Superior temporal gyrus (tissue), 1 donor: Measurements from ENCODE around the gene GPATCH3.
"Not testable (repeated sequence)": the region's sequence is repeated elsewhere in the genome, so short reads cannot be mapped to it uniquely, and the experiment has no call there.

Experiments
- DNase-seq: peaks from one replicate; pipeline ENCODE4 v3.0.0-alpha.2; 2016; ENCODE audit errors: extremely low spot score

The GPATCH3 gene

DNA sequence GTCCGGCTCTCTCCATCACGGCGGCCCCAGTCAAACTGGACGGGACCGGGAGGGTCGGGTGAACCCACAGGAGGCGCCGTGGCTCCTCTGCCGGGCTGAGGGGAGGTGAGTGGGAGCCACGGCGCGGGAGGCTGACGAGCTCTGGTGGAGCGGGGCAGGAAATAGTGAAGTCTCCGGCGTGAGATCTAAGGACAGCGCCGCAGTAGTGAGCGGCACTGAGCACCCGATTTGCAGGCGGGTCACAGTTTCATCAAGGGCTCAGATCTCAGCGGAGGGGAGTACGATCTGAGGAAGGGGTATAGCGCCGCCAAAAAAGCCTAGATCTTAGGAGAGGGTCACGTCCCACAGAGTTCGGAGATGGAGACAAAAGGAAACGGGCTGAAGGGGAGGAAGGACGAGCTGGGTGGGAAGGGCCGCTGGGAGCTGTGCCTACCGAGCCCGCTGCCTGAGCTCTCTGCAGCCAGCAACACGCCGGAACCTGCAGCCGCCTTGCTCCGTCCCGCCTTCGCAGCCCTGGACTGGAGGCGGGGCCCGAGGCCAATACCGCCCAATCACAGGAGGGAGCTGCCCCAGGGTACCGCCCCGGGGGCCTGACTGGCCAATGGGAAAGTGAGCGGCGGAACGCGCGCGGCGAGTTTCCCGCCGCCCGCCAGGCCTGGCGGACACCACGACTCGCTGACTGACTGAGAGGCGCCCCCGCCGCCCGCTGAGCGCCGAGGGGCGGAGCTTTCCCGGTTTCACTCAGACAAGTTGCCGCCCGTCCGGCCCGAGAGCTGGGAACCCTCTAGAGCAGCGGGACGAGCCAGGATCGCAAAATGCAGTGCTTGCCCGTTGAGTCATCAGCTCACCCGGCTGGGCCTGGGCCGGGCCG lies 35.4 kb downstream of the GPATCH3 start:
- DNase-seq = peak; percentile 97

DNA sequence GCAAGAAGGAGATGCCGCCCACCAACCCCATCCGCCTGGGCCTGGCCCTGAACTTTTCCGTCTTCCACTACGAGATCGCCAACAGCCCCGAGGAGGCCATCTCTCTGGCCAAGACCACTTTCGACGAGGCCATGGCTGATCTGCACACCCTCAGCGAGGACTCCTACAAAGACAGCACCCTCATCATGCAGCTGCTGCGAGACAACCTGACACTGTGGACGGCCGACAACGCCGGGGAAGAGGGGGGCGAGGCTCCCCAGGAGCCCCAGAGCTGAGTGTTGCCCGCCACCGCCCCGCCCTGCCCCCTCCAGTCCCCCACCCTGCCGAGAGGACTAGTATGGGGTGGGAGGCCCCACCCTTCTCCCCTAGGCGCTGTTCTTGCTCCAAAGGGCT lies 36.6 kb downstream of the GPATCH3 start:
- no peak for DNase-seq

DNA sequence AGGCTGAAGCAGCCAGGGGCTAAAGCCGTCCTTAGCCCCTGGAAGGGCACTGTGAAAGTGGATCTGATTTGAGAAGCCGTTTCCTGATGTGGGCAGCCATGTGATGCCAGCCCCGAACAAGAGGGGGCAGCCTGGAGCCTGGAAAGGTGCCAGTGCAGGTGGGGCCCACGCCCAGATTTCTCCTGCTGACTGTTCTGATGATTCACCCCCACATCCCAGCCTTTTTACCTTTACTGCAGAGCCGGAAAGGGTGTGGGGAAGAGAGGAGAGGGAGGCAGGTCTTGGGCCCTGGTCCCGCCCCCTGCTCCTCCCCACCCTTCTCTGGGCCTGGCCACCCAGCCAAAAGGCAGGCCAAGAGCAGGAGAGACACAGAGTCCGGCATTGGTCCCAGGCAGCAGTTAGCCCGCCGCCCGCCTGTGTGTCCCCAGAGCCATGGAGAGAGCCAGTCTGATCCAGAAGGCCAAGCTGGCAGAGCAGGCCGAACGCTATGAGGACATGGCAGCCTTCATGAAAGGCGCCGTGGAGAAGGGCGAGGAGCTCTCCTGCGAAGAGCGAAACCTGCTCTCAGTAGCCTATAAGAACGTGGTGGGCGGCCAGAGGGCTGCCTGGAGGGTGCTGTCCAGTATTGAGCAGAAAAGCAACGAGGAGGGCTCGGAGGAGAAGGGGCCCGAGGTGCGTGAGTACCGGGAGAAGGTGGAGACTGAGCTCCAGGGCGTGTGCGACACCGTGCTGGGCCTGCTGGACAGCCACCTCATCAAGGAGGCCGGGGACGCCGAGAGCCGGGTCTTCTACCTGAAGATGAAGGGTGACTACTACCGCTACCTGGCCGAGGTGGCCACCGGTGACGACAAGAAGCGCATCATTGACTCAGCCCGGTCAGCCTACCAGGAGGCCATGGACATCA lies 37.2 kb downstream of the GPATCH3 start, which contains the start of gene SFN:
TSS of gene SFN (plus strand) at position 369 of the 904 bp plus-strand sequence. CDS start at position 433, 64 bp downstream.
- DNase-seq = no peak

DNA sequence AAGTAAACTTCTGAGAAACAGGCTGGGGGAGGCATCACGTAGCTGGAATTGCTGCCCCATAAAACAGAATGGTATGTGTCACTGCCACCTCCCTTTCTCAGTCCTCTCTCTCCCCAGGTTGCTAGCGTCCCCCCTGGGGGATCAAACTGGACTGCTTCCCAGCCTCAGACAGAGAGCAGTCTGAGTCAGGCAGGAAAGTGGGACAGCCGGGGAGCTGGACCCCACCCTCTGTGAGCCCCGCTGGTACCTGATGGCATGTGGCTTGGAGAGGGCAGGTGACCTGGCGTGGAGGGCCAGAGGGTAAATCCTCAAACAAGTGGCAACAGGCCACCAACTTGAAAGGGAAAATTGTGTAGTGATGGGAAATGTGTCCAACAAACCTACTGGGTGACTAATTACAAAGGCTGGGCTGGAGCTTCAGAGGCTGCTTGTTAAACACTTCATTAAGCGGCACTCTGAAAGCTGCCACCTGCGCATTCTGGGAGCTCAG lies 38.3 kb downstream of the GPATCH3 start:
- DNase-seq = no peak

DNA sequence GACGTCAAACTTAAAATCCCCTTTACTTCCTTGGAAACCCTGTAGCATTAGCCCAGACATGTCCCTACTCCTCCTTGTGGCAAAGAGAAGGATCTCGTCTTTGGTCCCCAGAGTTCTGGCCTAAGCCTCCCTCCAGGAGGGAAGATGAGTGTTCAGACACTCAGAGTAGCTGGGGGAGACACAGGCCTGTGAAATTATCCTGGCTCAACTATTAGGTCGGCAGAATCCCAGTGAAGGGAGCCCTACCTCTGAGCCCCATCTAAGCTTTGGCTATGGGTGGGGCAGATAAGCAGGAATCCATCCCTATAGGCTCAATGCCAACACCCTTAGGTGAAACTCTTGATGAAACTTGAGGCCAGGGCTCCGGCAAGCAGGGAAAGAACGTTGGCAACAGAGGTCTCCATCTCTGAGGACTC lies 39.0 kb downstream of the GPATCH3 start:
- no peak for DNase-seq

DNA sequence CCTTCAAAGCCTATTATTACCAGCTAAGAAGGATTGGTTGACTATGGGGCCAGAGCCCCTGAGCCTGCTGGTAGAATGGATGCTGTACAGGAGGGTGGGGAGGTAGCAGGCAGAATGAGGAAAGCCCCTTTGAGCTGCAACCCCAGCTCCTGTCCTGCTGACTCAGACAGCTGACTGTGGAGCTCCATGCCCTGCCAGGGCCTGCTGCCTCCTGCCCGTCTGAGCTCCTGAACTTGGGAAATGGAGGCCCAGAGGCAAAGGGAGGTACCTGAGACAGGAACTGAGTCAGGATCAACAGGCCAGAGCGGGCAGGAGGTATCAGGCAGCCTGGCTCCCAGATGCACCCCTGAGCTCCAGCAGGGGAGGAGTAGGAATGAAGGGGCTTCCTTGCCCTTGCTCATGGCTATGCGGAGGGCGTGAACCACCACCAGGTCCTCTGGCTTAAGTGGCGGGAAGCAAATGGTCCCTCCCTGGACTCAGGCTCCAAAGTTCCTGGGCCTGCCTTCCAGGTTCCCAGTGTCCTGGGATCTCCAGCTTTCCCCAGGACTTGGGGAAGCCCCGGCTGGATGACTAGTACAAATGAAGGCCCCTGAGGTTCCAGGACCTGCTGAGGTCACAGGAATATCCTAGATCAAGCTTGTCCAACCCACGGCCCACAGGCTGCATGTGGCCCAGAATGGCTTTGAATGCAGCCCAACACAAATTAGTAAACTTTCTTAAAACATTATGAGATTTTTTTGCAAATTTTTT lies 41.2 kb downstream of the GPATCH3 start:
- DNase-seq = no peak

DNA sequence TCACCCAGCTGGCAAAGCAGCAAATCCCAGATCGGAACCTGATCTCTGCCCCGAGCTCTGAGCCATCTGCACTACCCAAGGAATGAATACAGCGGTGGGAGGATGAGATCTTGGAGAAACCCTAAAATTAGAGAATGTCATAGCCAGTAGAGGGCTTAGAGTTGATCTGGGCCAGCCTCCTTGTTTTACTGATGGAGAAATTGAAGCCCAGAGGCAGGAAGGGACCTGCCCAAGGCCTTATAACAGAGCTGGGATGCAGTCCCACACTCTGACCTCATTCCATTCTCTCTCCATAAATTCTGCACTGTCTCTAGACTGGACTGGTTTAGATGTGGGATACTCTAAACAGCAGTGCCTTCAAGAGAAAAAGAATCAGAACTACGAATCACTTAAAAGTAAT lies 42.1 kb downstream of the GPATCH3 start:
- DNase-seq = no peak

DNA sequence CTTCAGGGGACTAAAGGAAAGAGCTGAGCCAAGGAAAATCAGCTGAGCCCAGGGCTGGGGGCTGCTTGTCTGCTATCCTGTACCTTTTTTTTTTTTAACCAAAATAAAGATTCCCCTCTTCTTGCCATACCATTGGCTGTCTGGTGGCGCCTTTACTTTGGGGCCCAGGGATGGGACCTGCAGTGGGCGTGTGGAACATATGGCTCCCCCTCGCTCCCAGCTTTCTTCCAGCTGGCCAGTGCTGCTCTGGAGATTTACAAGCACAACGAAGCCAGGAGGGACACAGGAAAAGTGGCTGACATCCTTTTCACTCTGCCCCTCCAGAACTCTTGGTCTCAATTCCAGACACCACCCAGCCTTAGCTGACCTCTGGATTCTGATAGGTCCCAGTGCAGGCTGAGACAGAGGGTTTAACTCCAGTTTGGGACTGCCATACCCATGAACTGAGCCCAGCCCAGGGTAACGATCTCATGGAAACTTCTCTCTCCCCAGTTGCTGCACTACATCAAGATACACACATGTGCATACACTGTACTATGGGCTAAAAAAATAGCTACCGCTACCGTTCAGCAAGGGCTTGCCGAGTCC lies 42.7 kb downstream of the GPATCH3 start:
- DNase-seq = peak; percentile 15

DNA sequence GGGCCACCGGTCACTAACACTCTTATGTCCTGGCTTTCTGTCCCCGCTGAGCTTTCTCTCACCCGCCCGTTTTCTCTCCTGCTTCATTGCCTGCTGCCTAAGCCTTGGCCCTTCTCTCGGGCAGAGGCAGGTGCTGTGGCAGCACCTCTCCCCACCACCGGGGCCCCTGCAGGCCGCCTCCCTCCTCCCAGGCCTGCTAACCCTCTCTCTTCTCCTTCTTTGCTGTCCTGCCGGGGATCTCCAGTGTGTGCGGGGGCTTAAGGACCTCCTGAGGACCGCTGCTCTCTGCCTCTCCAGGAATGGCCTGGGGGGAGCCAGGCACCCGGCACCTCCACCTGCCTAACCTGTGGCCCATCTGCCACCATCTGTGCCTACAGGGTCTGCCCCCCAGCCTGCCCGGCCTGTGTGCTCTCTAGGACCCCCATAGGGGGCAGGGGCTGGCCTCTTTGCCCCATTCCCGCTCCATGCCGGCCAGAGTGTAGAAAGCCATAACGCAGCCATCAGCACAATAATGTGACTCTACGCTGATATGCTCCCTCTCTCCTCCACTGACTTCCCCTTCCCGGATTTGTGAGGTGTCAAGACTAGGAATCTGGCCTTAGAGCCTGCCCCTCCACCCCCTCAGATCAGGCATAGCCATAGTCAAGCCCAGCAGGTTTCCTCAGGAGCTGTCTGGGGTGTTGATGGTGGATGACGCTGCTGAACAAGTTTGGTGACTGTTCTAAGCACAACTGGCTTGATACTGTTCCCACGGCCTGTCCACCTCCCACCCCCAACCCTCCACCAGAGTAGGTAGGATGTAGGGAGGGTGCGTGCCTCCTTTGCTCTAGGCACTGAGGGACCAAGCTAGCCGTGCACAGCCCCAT lies 43.4 kb downstream of the GPATCH3 start:
- DNase-seq = no peak

DNA sequence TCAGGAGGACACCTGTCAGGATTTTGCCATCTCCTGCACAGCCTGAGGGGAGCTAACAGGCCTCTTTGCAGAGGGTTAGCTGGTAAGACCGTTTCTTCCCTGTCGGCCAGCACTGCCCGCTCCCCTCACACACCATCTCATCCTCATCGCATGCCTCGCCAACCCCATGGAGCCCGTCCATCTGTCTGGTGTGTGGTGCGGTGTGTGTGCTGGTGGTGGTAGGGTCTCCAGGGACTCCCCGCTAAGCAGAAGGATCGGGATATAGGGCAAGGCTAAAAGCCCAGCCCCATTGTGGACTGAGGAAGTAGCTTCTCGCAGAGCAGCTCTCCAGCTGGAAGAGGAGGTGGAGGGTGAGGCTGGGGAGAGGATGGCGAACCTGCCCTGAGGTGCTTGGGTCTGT lies 44.1 kb downstream of the GPATCH3 start:
- DNase-seq = no peak

DNA sequence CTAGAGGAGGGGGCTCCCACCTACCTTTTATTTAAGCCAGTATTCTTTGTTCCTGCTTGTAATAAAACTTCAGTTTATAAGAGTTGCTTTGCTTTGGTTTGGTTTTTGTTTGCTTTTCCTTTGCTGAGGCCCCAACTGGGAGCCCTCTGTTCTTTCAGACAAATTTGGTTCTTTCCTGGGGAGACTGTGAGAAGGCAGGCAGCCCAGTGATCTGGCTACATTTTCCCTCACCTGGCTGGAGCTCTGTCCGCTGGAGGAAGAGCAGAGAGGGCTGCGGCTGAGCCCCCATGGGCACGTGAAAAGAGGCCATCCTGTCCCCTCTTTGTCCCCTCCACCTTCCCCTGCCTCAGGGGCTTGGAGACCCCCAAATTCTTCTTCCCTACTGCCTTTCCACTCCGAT lies 44.6 kb downstream of the GPATCH3 start:
- no peak for DNase-seq

DNA sequence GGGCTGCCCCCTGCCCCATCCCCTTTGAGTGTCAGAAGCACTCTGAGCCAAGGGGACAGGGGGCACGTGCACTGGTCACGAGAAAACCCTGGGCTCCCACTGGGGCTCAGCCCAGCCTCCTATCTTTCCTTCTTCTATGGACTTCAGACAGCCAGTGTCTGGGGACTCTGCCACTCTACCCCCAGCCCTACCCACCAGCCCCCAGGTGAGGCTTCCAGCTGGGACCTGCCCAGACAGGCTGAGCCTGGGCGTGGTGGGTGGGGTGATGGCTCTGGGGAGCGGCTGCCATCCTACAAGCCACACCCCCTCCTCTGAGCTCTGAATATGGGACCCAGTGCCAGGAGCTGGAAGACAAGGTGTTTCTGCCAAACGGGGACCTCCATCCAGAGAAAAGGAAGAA lies 45.4 kb downstream of the GPATCH3 start:
- DNase-seq = no peak

DNA sequence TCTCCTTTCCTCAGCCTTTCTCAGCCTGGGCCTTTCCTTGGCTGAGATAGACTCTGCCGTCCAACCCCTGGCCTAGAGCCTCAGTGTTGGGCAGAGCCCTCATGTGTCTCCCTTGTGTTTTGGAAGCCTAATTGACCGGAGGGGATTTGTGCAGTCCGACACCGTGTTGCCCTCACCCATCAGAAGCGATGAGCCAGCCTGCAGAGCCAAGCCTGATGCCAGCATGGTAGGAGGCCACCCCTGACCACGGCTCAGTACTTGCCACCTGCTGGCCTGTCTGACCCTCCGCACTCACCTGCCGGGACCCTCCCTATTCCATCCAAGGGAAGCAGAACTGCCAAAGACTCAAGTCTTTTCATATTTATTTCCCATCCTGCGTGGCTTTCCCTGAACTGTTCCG lies 46.7 kb downstream of the GPATCH3 start:
- no peak for DNase-seq

DNA sequence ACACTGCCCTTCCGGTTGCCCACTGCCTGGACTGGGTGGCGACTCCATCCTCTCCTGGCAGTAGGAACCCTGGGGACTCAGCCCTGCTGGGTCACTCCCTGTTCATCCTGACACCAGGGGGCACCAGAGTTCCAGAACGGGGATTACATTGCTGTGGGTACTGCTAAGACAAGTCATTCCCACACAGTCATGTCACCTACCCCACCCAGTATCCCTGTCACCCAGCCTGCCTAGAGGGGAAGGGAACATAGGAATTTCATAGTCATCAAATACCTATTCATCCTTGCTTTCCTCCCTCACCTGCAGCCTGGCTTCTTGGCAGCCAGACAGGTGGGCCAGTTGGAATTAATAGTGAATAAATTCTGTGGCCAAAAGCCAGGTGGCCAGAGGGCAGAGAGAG lies 47.1 kb downstream of the GPATCH3 start:
- peak; percentile 81 for DNase-seq

DNA sequence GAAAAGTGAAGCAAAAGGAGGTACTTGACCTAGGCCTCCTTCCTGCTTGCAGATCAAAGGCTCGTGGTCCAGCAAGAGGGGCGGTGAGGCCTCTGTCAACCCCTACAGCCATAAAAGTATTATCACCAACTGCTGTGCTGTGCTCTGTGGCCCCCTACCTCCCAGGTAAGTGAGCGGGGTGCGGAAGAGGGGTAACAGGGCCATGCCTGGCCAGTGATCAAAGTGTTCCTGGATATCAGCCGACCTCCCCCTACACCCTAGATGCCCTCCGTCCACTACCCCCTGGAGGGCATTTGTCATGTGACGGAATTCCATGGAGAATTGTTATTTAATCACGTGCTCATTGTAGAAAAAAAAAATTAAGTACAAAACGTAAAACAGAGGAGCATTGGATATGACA lies 47.6 kb downstream of the GPATCH3 start:
- DNase-seq = no peak

DNA sequence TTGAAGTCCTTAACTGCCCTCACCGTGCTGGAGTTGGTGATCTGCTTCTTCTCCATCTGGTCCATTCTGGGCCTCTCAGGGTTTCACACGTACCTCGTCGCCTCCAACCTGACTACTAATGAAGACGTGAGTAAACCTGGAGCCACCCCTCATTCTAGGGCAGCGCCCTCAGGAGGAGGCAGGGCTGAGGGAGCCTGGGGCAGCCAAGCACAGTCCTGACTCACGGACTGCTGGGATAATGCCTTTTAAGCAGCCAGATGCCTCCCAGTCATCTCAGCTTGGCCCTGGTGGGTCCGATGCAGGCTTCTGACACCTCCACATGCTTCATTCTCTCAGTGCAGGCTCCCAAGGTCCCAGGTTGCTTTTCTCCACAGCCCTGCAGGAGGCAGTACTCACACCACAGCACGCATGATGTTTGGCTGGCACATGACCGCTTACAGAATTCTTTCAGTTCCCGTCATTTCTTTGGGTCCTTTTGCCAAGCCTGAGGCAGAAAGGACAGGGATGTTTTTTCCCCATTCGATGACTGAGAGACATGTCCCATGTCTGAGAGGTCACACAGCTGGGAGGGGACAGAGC lies 49.1 kb downstream of the GPATCH3 start:
- no peak for DNase-seq

DNA sequence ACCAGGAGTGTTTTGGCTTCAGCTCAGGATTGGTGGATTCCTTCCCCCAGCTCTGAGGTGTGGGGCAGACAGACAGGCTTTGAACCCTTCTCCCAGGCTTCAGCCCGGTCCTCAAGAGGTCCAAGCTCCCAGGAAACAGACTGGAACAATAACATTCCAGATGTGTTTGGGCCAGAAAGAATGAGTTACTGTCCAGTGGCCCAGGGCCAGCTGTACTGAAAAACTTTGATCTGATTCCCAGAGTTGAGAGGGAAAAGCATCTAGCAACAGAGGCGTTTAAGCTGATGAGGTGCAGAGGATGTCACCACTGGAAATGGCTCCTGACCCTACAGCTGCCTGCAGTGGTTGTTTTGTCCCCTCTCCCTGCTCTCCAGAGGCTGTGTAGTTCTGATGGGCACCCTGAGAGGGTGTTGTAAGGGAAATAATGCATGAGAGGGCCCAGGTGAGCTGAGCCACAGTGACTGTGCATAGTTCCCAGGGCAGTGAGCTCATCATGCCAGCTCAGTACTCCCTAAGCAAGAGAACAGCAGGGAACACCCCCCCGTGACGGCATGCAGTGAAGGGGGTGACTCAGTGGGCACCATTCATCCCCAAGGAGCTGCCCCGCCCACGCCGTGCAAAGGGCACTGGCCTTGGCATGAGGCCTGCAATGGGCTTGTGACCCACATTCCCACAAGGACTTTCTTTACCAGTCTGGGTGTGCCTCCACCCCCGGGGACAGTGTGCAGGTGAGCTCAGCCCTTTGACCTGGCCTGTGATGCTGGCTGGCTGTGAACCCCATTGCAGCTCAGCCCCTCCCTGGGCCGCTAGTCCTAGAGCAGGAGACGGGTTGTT lies 51.1 kb downstream of the GPATCH3 start:
- no peak for DNase-seq

DNA sequence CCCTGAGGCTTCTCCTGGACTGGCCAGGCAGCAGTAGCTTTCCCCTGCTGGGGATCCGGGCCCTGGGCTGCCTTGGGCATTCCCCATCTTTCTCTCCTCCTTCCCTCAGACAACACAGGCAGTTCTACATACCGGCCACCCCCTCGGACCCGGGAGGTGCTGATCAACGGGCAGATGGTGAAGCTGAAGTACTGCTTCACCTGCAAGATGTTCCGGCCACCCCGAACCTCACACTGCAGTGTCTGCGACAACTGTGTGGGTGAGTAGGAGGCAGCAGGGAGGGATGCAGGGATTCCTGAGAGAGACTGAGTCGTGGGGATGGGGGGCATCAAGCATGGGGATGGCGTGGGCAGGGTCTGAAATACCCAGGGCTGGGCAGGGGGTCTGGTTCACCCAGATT lies 51.8 kb downstream of the GPATCH3 start:
- no peak for DNase-seq

DNA sequence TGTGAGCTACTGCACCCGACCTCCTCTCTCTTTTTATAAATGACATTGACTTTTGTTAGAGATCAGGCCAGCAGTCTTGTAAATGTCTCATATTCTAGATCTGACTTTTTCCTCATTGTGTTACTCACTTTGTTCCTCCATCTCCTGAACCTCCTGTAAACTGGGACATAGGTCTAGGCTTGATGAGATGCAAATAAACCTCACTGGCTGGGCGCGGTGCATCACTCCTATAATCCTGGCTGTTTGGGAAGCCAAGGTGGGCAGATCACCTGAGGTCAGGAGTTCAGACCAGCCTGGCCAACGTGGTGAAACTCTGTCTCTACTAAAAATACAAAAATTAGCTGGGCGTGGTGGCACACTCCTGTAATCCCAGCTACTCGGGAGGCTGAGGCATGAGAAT lies 52.4 kb downstream of the GPATCH3 start:
- not testable (repeated sequence) for DNase-seq
